HCEC 1CT (cell line): ENCODE measurements around the gene POLR2J3.
"Not testable (repeated sequence)": the region's sequence is repeated elsewhere in the genome, so short reads cannot be mapped to it uniquely, and the experiment has no call there.

Experiments used
- DNase-seq: peaks from one replicate; pipeline ENCODE4 v3.0.0-alpha.2; 2017

POLR2J3 gene

GRCh38 chr7:102572261-102573239, at the start of gene POLR2J3:
TSS of gene POLR2J3 (minus strand) at chr7:102572583. CDS start at chr7:102572521, 62 bp downstream.
- DNase-seq, result peak; percentile 47

GRCh38 chr7:102618122-102618521, 45.7 kb upstream of the POLR2J3 start:
- DNase-seq, result not testable (repeated sequence)

- not testable (repeated sequence) for DNase-seq
Measured at GRCh38 chr7:102616507-102617125, 44.2 kb upstream of the POLR2J3 start, which contains the start of gene RASA4. TSS of gene RASA4 (minus strand) at chr7:102616756. CDS start at chr7:102616689, 67 bp downstream.

- not testable (repeated sequence) for DNase-seq
Measured at GRCh38 chr7:102615930-102616329, 43.5 kb upstream of the POLR2J3 start.

DNA sequence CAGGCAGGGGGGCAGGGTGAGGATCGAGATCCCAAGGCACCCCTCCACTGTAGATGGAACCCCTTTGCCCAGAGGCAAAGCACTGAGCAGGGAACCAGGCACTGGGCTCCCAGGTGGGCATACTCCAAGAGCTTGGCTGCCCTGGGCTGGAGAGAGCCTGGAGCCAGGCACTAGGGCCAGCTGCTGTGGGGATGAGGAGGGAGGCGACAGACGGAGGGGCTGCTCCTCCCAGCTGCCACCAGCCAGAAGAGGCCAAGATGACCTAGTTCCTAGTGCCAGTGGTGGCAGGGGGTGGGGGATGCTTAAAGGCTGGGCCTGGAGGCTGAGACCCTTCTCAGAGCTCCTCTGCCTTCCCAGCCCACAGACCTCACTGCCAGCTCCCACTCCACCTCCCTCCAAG, 42.5 kb upstream of the POLR2J3 start:
- DNase-seq, result not testable (repeated sequence)

DNA sequence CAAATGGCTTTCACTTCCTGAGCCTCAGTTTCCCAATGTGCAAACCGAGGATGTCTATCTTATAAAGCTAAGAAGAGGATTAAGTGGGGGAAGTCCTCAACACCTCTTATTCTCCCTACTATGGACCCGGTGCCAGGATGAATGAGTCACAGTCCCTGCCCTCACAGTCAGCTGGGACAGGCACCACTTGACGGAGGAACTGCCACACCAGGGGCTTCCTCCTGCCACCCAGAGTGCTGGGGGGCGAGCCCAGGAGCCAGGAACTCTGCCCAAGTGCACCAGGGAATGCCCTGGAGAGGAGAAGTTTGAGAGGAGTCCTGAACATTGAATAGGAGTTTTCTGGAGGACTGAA, 41.9 kb upstream of the POLR2J3 start:
- DNase-seq, result not testable (repeated sequence)

DNA sequence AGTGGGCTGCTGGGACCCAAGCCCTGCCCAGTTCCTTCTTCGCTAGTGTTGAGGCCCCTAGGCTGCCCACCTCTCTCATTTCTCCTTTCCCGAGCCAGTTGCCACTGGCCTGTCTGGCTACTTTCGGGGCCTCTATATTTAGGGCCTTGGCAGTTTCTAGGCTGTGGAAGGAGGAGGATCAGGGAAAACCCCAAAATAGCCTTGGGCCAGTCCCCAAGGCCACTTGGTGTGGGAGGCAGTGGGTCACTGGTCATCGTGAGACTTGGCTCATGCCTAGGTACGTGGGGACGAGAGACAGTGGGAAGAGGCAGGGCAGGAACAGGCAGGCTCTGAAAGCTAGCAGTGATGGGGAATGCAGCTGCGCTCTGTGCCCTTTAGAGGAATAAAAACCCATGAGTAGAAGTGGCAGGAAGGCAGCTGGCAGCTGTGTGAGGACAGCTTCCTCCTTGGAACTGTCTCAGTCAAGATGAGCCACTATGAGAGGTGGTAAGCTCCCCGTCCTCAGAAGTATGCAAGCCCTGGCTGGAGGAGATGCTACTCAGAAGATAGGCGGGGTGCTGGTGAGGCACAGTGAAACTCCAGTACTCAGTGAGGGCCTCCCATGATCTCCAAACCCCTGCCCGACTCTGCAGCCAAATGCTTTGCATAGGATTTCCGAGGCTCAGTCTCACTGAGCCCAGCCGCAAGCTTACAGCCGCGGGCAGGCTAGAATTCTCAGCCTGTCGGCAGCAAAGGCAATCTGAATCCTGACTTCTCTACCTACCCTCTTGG, 41.4 kb upstream of the POLR2J3 start:
- not testable (repeated sequence) for DNase-seq

DNA sequence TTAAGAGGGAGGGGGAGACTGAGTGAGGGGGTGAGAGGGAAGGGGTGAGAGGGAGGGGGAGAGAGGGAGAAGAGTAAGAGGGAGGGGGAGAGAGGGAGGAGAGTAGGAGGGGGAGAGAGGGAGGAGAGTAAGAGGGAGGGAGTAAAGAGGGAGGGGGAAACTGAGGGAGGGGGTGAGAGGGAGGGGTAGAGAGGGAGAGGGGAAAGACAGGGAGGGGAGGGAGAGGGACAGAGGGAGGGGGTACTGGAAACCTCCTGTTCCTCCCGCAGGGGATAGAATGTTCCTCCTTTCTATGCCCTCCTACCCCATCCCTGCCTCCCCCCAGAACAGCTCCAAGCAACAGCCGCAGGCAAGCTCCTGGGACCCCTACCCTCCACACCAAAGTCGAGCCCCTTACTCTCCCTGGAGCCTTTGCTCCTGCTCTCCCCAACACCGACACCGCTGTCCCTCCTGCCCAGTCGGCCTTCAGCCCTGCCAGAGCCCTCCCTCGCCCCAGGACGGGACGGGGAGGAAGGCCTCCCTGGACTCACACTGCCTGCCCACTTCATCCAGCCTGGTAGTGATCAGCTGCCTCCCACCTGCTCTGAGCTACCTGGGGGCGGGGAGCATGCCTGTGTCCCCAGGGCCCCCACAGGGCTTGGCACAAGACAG, 39.4 kb upstream of the POLR2J3 start:
- DNase-seq, result not testable (repeated sequence)

DNA sequence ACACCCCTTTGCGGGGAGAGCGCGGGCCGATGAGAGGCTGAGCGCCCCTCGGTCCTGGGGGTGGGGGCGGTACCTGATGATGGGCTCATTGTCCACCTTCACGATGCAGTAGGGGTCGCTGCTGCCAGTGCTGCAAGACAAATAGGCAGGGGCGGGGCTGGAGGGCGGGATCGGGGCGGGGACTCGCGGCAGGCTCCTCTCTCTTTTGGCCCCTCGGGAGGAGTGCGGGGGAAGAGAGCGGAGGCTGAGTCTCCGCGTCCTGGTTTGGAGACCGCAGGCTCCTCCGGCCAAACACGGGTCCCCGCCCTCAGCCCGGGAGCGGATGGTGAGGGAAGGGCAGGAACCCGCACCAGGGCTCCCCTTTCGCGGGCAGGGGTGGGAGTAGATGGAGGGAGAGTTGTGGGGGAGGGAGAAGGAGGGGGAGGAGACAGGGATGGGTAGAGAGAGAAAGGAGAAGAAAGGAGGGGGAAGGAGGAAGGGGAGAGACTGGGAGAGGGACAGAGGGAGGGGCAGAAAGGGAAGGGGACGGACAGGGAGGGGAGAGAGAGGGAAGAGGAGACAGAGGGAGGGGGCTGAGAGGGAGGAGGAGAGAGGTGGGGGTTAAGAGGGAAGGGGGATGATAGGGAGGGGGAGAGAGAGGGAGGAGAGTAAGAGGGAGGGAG, 38.8 kb upstream of the POLR2J3 start:
- not testable (repeated sequence) for DNase-seq

DNA sequence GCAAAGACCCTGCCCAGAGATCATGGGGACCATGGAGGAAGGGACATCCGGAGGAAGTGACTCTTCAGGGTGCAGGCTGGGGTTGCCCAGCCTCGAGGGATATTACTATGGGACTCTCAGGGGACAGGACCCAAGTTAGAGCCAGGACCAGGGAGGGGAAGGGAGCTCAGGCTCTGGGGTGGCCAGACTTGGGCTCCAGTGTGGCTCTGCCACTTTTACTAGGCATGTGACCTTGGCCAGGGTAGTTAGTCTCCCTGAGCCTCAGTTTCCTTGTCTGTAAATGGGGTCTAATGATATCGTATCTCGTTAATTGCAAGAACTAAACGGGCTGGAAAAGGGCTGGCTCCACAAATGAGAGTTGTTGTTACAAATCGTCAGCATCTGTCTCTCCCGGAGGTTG, 38.1 kb upstream of the POLR2J3 start:
- not testable (repeated sequence) for DNase-seq

DNA sequence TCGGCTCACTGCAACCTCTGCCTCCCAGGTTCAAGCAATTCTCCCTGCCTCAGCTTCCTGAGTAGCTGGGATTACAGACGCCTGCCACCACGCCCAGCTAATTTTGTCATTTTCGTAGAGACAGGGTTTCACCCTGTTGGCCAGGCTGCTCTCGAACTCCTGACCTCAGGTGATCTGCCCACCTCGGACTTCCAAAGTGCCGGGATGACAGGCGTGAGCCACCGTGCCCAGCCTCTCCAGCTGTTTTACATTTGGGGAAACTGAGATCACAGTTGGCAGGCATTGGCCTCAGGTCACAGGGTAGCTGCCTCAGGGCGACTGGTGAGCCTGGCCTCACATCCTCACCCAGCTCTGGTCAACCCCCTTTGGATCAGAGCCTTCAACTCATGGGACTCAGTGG, 37.4 kb upstream of the POLR2J3 start:
- not testable (repeated sequence) for DNase-seq

- not testable (repeated sequence) for DNase-seq
Measured at GRCh38 chr7:102606848-102607247, 34.5 kb upstream of the POLR2J3 start.

DNA sequence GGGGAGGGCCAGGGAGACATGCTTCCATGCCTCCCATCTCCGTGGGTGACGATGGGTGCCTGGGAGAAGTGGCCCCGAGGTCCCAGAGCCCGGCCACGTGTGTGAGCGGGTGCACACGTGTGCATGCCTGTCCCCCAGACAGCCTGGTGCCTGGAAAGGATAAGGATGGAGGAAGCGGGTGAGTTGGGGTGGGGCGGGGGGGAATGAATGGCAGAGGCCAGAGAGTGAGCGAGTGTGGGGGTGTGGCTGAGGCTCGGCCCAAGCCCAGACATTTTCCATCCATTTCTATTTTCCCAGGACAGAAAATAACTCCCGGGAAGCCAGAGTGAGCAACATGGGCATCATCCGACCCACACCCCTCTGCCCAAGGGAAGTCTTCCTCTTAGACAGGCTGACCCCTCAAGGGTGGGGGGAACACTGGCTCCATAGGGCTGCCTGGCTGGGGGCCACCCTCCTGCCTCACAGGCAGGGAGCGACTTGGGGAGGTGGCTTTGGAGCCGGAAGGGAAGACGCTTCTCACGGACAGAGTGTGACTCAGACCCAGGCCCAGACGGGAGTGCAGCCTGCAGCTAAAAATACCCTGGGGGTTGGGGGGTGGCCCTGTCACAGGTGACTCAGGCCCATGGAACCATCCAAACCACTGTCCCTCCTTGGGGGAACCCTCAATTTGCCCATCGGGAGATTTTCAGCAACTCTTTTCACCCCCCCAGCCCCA, 32.2 kb upstream of the POLR2J3 start:
- DNase-seq, result not testable (repeated sequence)

DNA sequence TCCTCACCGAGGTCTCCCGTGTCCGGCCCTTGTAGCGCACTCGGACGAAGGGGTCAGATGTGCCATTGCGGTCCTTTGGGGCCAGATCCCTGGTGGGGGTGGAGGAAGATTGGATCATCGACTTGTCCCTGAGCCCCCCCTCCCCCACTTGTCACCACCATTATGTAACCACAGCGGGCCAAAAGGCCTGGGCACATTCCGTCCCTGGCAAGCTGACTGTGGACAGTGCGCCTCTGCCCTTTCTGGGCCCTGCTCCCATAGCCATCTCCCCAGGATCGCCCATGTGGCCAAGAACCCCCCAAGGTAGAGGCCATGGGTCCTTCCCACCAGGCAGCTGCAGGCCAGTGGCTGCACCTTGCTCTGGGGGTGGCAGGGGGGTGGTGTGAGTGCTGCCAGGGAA, 29.9 kb upstream of the POLR2J3 start:
- DNase-seq, result not testable (repeated sequence)

DNA sequence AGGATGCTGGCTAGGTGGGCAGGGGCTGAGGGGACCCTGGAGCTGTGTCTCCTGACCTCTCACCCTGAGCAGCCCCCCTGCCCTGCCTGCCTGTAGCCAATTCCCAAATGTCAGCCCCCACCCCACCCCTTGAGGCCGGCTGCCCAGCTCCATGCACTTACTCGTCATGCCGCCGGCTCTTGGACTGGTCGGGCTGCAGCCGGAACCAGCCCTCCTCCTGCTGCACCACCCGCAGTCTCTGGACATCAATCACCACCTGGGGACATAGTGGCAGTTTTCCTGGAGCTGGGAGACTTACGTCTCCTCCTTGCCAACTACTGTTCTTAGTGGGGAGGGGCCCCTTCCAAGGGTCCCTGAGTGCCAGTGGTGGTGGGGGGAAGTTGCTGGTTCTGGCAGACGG, 27.3 kb upstream of the POLR2J3 start:
- not testable (repeated sequence) for DNase-seq

- not testable (repeated sequence) for DNase-seq
Measured at GRCh38 chr7:102596036-102596435, 23.7 kb upstream of the POLR2J3 start.

GRCh38 chr7:102593637-102594334, 21.4 kb upstream of the POLR2J3 start:
- not testable (repeated sequence) for DNase-seq

DNA sequence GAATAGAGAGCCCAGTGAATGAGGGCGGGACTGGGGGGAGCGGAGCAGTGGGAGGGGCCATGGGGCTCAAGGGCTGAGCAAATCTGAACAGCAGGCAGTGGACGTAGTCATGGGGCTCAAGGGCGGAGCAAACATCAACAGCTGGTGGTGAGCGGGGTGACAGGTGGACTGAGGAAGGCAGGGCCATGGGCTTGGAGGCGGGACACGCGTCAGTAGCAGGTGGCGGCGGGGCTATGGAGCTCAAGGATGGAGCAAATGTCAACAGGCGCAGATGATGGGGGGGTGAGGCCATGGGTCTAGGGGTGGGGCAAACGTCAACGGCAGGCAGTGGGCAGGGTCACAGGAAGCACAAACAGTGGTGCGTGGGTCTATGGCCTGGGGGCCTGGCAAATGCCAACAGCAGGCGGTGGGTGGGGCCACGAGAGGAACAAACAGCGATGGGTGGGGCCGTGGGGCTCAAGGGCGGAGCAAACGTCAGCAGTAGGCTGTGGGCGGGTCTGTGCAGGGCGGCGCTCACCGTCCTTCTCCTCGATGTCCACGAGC, 20.2 kb upstream of the POLR2J3 start:
- DNase-seq, result not testable (repeated sequence)

- not testable (repeated sequence) for DNase-seq
Measured at GRCh38 chr7:102589857-102590256, 17.5 kb upstream of the POLR2J3 start.

GRCh38 chr7:102583495-102583894, 11.1 kb upstream of the POLR2J3 start:
- not testable (repeated sequence) for DNase-seq
